H9 (cell line): ENCODE results near the gene AK9. TPM values are rescaled to one million over a fixed set of nuclear protein-coding genes. Genes with fewer than 3 reads are reported as not detected.

Experiments used
- DNase-seq: peaks from one replicate; pipeline ENCODE4 v3.0.0-alpha.2; 2017
- H2AFZ ChIP-seq: one replicate; pipeline ENCODE4 v1.6.1; 2013; ENCODE audit warnings: mild to moderate bottlenecking, low read length, control low read depth, moderate library complexity
- H2AK5ac ChIP-seq: 2 replicates; pipeline ENCODE4 v1.6.1; 2013; ENCODE audit warnings: low read length, control low read depth, mixed read lengths; ENCODE audit not compliant: insufficient read length
- H2BK120ac ChIP-seq: one replicate; pipeline ENCODE4 v1.6.1; 2013; ENCODE audit warnings: low read depth, mild to moderate bottlenecking, low read length, control low read depth, inconsistent platforms; ENCODE audit not compliant: poor library complexity, severe bottlenecking
- H2BK12ac ChIP-seq: 2 replicates; pipeline ENCODE4 v1.6.1; 2013; ENCODE audit warnings: low read length, control low read depth, mixed read lengths, low read depth; ENCODE audit not compliant: insufficient read length
- H2BK15ac ChIP-seq: 2 replicates; pipeline ENCODE4 v1.6.1; 2013; ENCODE audit warnings: low read depth, low read length, control low read depth
- H2BK20ac ChIP-seq: one replicate; pipeline ENCODE4 v1.6.1; 2013; ENCODE audit warnings: low read depth, mild to moderate bottlenecking, low read length, control low read depth, inconsistent platforms; ENCODE audit not compliant: poor library complexity, severe bottlenecking
- H2BK5ac ChIP-seq: 2 replicates; pipeline ENCODE4 v1.6.1; 2013; ENCODE audit warnings: low read length, control low read depth, mixed read lengths; ENCODE audit not compliant: insufficient read length
- H3K14ac ChIP-seq: 2 replicates; pipeline ENCODE4 v1.6.1; 2013; ENCODE audit warnings: low read length, control low read depth; ENCODE audit not compliant: insufficient read depth
- H3K18ac ChIP-seq: 2 replicates; pipeline ENCODE4 v1.6.1; 2013; ENCODE audit warnings: low read depth, mild to moderate bottlenecking, mixed read lengths, low read length, control low read depth; ENCODE audit not compliant: insufficient read length
- H3K23ac ChIP-seq: 2 replicates; pipeline ENCODE4 v1.6.1; 2013; ENCODE audit warnings: low read length, control low read depth, mixed read lengths, low read depth; ENCODE audit not compliant: insufficient read length
- H3K23me2 ChIP-seq: 2 replicates; pipeline ENCODE4 v1.6.1; 2013; ENCODE audit warnings: low read depth, mild to moderate bottlenecking, mixed read lengths, low read length, control low read depth; ENCODE audit not compliant: insufficient read length, poor library complexity, severe bottlenecking
- H3K27ac ChIP-seq: 2 replicates; pipeline ENCODE4 v1.5.1; 2013; ENCODE audit warnings: low read length, control low read depth, mixed read lengths, low read depth; ENCODE audit not compliant: insufficient read length
- H3K27me3 ChIP-seq: 2 replicates; pipeline ENCODE4 v1.6.1; 2013; ENCODE audit warnings: low read length, control low read depth, inconsistent platforms; ENCODE audit not compliant: insufficient read depth
- H3K4ac ChIP-seq: 2 replicates; pipeline ENCODE4 v1.6.1; 2013; ENCODE audit warnings: low read depth, mild to moderate bottlenecking, control low read depth, inconsistent platforms, low read length, moderate library complexity
- H3K4me1 ChIP-seq: 2 replicates; pipeline ENCODE4 v1.6.1; 2013; ENCODE audit warnings: low read length, control low read depth, inconsistent platforms; ENCODE audit not compliant: insufficient read depth
- H3K4me2 ChIP-seq: 2 replicates; pipeline ENCODE4 v1.6.1; 2013; ENCODE audit warnings: low read length, control low read depth, mixed read lengths; ENCODE audit not compliant: insufficient read length, insufficient read depth
- H3K56ac ChIP-seq: 2 replicates; pipeline ENCODE4 v1.6.1; 2013; ENCODE audit warnings: low read depth, mild to moderate bottlenecking, mixed read lengths, low read length, control low read depth; ENCODE audit not compliant: insufficient read length
- H3K79me1 ChIP-seq: 2 replicates; pipeline ENCODE4 v1.6.1; 2013; ENCODE audit warnings: low read depth, mild to moderate bottlenecking, moderate library complexity, low read length, control low read depth, inconsistent platforms; ENCODE audit not compliant: insufficient read depth, poor library complexity, severe bottlenecking
- H3K79me2 ChIP-seq: 2 replicates; pipeline ENCODE4 v1.6.1; 2013; ENCODE audit warnings: low read length, control low read depth, inconsistent platforms; ENCODE audit not compliant: insufficient read depth
- H3K9ac ChIP-seq: 2 replicates; pipeline ENCODE4 v1.6.1; 2013; ENCODE audit warnings: low read length, control low read depth, mixed read lengths; ENCODE audit not compliant: insufficient read length; ENCODE audit errors: extremely low read depth
- H3K9me3 ChIP-seq: one replicate; pipeline ENCODE4 v1.6.1; 2013; ENCODE audit warnings: low read depth, low read length, inconsistent platforms; ENCODE audit not compliant: control insufficient read depth
- H3T11ph ChIP-seq: one replicate; pipeline ENCODE4 v1.6.1; 2013; ENCODE audit warnings: mild to moderate bottlenecking, low read length, control low read depth, inconsistent platforms
- H4K20me1 ChIP-seq: one replicate; pipeline ENCODE4 v1.6.1; 2013; ENCODE audit not compliant: control insufficient read depth, insufficient read length, insufficient read depth
- H4K5ac ChIP-seq: 2 replicates; pipeline ENCODE4 v1.6.1; 2013; ENCODE audit warnings: low read depth, mild to moderate bottlenecking, mixed read lengths, low read length, control low read depth; ENCODE audit not compliant: insufficient read length
- H4K8ac ChIP-seq: replicated peaks from 2 replicates; pipeline ENCODE4 v1.6.1; 2013; ENCODE audit warnings: low read length, control low read depth, mixed read lengths, low read depth; ENCODE audit not compliant: insufficient read length
- H4K91ac ChIP-seq: 2 replicates; pipeline ENCODE4 v1.6.1; 2013; ENCODE audit warnings: low read depth, mild to moderate bottlenecking, moderate library complexity, mixed read lengths, low read length, control low read depth; ENCODE audit not compliant: insufficient read length
- H3K27ac Mint-ChIP-seq, 3 experiments: 2 replicates in 2 of 3; 3 replicates in 1 of 3; pipeline ENCODE4 v1.8.0; 2020 to 2021; ENCODE audit warnings: mixed read lengths in 3 of 3, mild to moderate bottlenecking in 1 of 3, moderate library complexity in 1 of 3
- H3K27me3 Mint-ChIP-seq: 2 replicates; pipeline ENCODE4 v1.8.0; 2021; ENCODE audit warnings: low read depth, mild to moderate bottlenecking, moderate library complexity, mixed read lengths
- H3K36me3 Mint-ChIP-seq, 3 experiments: 2 replicates in 2 of 3; 3 replicates in 1 of 3; pipeline ENCODE4 v1.8.0; 2020 to 2021; ENCODE audit warnings: low read depth in 3 of 3, mixed read lengths in 3 of 3; ENCODE audit not compliant: insufficient read depth in 1 of 3
- H3K4me1 Mint-ChIP-seq, 2 experiments: 2 replicates each; pipeline ENCODE4 v1.8.0; 2020; ENCODE audit warnings: mixed read lengths in 2 of 2
- H3K4me3 Mint-ChIP-seq, 2 experiments: 2 replicates in 1 of 2; 3 replicates in 1 of 2; pipeline ENCODE4 v1.8.0; 2020 to 2021; ENCODE audit warnings: mild to moderate bottlenecking in 2 of 2, mixed read lengths in 2 of 2, moderate library complexity in 1 of 2
- H3K9me3 Mint-ChIP-seq, 2 experiments: 2 replicates in 1 of 2; 3 replicates in 1 of 2; pipeline ENCODE4 v1.8.0; 2020; ENCODE audit warnings: mild to moderate bottlenecking in 2 of 2, mixed read lengths in 2 of 2, moderate library complexity in 1 of 2
- WGBS: extraction: QIAGEN DNeasy Blood & Tissue Kit; methylation state at CpG from one replicate; pipeline ENCODE4 v1.1.7; 2013; ENCODE audit warnings: missing lambda C conversion rate, low lambda C conversion rate, mixed read lengths; ENCODE audit not compliant: insufficient read length; ENCODE audit errors: extremely low coverage; 5-methylcytosine and 5-hydroxymethylcytosine counted together
- total RNA-seq: library from RNA; stranded (reverse); gene quantifications from 2 replicates; pipeline ENCODE4 v1.2.1, GENCODE V29; 2021
- TF ChIP-seq, protein P1 (sequence below): fragments of 200-600 bp; sonication (generic); conservative IDR thresholded peaks from 3 replicates; pipeline ENCODE4 v1.8.0; 2021; ENCODE audit warnings: antibody characterized with exemption, mild to moderate bottlenecking

The AK9 gene
- total RNA-seq, 1 experiment from 2014 or later: 2.3 TPM

DNA sequence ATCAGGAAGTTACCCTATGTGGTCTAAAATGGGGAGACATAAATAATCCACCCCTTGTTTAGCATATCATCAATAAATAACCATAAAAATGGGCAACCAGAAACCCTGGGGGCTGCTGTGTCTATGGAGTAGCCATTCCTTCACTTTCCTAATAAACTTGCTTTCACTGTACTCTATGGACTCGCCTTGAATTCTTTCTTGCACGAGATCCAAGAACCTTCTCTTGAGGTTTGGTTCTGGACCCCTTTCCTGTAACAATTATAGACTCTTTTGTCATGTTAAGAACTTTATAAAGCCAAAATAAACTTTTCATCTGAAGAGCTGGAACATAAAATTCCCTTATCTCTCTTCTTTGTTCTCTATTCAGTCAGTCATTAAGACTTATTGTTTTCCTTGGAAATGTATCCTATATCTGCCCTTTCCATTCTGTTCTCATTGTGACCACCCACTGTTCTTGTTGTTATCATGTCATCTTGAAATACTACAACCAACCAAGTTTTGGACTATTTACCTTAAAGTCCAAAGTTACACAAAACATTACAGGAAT, 178.7 kb downstream of the AK9 start:
- no peak overlapping the region for H2BK15ac ChIP-seq
- no peaks in the 10 kb centered on the region for H3K79me1 ChIP-seq
- no peak overlapping the region for H4K8ac ChIP-seq
- Mint-ChIP-seq H3K27me3 (no peaks in the 10 kb centered on the region), H3K4me1 (peaks cover 45 to 51% of the 10 kb centered on the region in 2 experiments), H3K9me3 (peaks cover 28 to 42% of the 10 kb centered on the region in 2 experiments), H3K36me3 (peaks cover 13 to 55% (median 18%) of the 10 kb centered on the region in 3 experiments), H3K4me3 (no peak overlapping the region), H3K27ac (0 out of 7 replicates have a peak overlapping the region, but pooled peaks of 1 of the 3 experiments have one; percentile 7)
- H3K14ac ChIP-seq: no peak overlapping the region
- peaks cover 12% of the 10 kb centered on the region for H3K9me3 ChIP-seq
- H2BK12ac ChIP-seq: no peak overlapping the region
- TF ChIP-seq, protein P1, sequence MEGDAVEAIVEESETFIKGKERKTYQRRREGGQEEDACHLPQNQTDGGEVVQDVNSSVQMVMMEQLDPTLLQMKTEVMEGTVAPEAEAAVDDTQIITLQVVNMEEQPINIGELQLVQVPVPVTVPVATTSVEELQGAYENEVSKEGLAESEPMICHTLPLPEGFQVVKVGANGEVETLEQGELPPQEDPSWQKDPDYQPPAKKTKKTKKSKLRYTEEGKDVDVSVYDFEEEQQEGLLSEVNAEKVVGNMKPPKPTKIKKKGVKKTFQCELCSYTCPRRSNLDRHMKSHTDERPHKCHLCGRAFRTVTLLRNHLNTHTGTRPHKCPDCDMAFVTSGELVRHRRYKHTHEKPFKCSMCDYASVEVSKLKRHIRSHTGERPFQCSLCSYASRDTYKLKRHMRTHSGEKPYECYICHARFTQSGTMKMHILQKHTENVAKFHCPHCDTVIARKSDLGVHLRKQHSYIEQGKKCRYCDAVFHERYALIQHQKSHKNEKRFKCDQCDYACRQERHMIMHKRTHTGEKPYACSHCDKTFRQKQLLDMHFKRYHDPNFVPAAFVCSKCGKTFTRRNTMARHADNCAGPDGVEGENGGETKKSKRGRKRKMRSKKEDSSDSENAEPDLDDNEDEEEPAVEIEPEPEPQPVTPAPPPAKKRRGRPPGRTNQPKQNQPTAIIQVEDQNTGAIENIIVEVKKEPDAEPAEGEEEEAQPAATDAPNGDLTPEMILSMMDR: no peak
- no peak overlapping the region for H3K4ac ChIP-seq
- no CpG with 5 or more reads among the region's 2 CpGs for WGBS
- no peak overlapping the region for H2BK5ac ChIP-seq
- H3K27ac ChIP-seq: no peak overlapping the region
- H3K9ac ChIP-seq: no peak overlapping the region
- no peaks in the 10 kb centered on the region; the same call in 1 of the 2 replicates for H3K4me1 ChIP-seq
- H3K4me2 ChIP-seq: no peak overlapping the region
- H3K79me2 ChIP-seq: no peaks in the 10 kb centered on the region
- no peaks in the 10 kb centered on the region for H3K23me2 ChIP-seq
- H3K23ac ChIP-seq: no peak overlapping the region
- H3K18ac ChIP-seq: no peak overlapping the region
- H2BK20ac ChIP-seq: no peak overlapping the region
- H3T11ph ChIP-seq: no peak overlapping the region
- H3K27me3 ChIP-seq: no peaks in the 10 kb centered on the region
- H2AFZ ChIP-seq: no peak overlapping the region
- DNase-seq: no peak
- no peak overlapping the region for H2AK5ac ChIP-seq
- no peak overlapping the region for H3K56ac ChIP-seq
- no peak overlapping the region for H4K91ac ChIP-seq
- no peak overlapping the region for H2BK120ac ChIP-seq
- H4K20me1 ChIP-seq: no peaks in the 10 kb centered on the region
- H4K5ac ChIP-seq: no peak overlapping the region
